Cardiac muscle cell (in vitro differentiated cells and primary cell): Measurements from ENCODE around the gene LBHD1. TPM values are rescaled to one million over a fixed set of nuclear protein-coding genes. Genes with fewer than 3 reads are reported as not detected.
A peak's percentile ranks its signal among the peaks of the same experiment; 100 is the strongest.

Experiments used
- DNase-seq, 2 donors: peaks; one replicate each; pipeline versions ENCODE4 v3.0.0 to v3.0.0-alpha.2; 2010 to 2017; ENCODE audit warnings: low read depth in 1 of 2, low spot score in 1 of 2
- H3K27ac ChIP-seq: fragments of 200-600 bp; sonication (generic); 2 replicates; pipeline ENCODE4 v1.5.1; 2016
- H3K27me3 ChIP-seq: fragments of 200-600 bp; sonication (generic); 2 replicates; pipeline ENCODE4 v1.6.0; 2016; ENCODE audit warnings: control low read depth
- H3K36me3 ChIP-seq: fragments of 200-600 bp; sonication (generic); 2 replicates; pipeline ENCODE4 v1.5.1; 2016; ENCODE audit warnings: control low read depth
- H3K4me1 ChIP-seq: fragments of 200-600 bp; sonication (generic); 2 replicates; pipeline ENCODE4 v1.8.1; 2017; ENCODE audit warnings: low read depth, mild to moderate bottlenecking, mixed run types
- H3K4me3 ChIP-seq: fragments of 200-600 bp; sonication (generic); 2 replicates; pipeline ENCODE4 v1.5.1; 2016; ENCODE audit warnings: mild to moderate bottlenecking
- H3K9me3 ChIP-seq: fragments of 200-600 bp; sonication (generic); 2 replicates; pipeline ENCODE4 v1.5.1; 2017; ENCODE audit warnings: low read depth, mild to moderate bottlenecking, control low read depth
- polyA plus RNA-seq: library from polyadenylated mRNA; unstranded; fragments of >200 nt; fragmentation: Nextera tagmentation; extraction: Ambion mirVana; gene quantifications from 2 replicates; pipeline ENCODE4 v1.2.1, GENCODE V29; 2016
- total RNA-seq: library from RNA; depleted of rRNA; stranded (reverse); fragments of >200 nt; gene quantifications from 2 replicates; pipeline ENCODE4 v1.2.3, GENCODE V29; 2016
- TF ChIP-seq, protein P1 (sequence below): IDR thresholded peaks from 2 replicates; pipeline ENCODE4 v1.5.1; 2012; ENCODE audit warnings: low read depth, mild to moderate bottlenecking, low read length

The LBHD1 gene
- total and polyA plus RNA-seq, 2 experiments from 2014 or later, result 10.1 to 11.6 TPM

DNA sequence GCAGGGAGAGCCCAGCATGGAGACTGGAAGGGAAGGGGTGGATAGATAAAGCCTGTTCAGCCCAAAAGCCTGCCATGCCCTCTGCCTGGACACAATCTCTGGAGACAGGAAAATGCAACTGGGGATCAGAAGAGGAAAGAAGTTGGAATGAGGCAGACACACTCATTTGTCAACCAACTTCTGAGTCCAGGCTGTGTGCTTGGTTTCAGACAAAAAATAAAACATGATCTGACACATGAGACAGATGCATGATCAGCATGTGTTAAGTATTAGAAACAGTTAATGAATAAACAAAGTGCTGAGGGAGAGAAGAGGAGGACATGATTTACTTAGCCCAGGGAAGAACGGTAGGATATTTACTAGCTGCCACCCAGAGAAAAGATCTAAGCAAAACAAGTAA, 16.4 kb upstream of the LBHD1 start:
- Histone ChIP-seq H3K4me3 (no peak overlapping the region), H3K4me1 (peaks cover 22% of the 10 kb centered on the region), H3K27ac (peak overlapping the region; percentile 85), H3K27me3 (no peaks in the 10 kb centered on the region), H3K9me3 (no peaks in the 10 kb centered on the region), H3K36me3 (peaks cover 16% of the 10 kb centered on the region)
- DNase-seq, result no peak
- TF ChIP-seq, protein P1, sequence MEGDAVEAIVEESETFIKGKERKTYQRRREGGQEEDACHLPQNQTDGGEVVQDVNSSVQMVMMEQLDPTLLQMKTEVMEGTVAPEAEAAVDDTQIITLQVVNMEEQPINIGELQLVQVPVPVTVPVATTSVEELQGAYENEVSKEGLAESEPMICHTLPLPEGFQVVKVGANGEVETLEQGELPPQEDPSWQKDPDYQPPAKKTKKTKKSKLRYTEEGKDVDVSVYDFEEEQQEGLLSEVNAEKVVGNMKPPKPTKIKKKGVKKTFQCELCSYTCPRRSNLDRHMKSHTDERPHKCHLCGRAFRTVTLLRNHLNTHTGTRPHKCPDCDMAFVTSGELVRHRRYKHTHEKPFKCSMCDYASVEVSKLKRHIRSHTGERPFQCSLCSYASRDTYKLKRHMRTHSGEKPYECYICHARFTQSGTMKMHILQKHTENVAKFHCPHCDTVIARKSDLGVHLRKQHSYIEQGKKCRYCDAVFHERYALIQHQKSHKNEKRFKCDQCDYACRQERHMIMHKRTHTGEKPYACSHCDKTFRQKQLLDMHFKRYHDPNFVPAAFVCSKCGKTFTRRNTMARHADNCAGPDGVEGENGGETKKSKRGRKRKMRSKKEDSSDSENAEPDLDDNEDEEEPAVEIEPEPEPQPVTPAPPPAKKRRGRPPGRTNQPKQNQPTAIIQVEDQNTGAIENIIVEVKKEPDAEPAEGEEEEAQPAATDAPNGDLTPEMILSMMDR, result no peak

DNA sequence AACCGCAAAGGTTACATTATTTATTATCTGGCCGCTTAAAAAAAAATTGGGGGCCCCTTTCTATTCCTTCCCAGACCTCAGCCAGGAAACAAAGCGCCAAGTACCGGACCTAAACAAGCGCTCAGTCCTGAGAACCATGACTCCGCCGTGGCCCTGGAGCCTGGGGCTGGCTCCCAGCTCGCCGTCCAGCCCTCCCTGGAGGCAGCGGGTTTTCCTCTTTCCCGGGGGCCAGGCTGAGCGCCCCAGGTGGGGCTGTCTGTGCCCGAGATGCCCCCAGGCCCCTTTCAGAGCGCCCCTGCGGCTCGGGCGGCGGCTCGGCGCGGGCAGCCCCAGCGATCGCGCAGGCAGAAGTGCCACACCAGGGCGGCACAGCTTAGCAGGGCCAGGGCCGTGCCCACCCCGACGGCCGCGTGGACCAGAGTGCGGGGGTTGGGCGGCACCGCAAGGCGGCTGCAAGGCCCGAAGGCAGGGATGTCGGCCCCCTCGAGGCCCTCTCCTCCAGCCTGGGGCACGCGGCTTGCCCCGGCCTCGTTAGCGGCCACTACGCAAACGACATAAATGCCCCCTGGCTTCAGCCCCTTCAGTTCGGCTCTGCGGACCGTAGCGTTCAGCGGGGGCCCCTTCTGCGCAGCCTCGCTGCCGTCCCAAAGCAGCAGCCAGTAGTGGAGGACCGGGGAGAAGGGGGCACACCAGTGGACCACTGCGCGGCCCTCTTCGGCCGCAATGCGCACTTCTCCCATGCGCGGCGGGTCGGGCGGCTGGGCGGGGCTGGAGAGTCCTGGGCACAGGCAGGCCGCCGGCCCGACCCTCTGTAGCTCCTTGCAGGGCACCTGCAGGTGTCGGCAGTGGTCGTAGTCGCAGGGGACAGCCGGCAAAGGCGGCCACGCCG, 15.7 kb upstream of the LBHD1 start:
- Histone ChIP-seq H3K4me3 (no peak overlapping the region), H3K27me3 (no peaks in the 10 kb centered on the region), H3K9me3 (no peaks in the 10 kb centered on the region), H3K27ac (peak overlapping the region; percentile 85), H3K36me3 (peaks cover 8% of the 10 kb centered on the region), H3K4me1 (peaks cover 22% of the 10 kb centered on the region)
- TF ChIP-seq, protein P1, result no peak
- no peak for DNase-seq

DNA sequence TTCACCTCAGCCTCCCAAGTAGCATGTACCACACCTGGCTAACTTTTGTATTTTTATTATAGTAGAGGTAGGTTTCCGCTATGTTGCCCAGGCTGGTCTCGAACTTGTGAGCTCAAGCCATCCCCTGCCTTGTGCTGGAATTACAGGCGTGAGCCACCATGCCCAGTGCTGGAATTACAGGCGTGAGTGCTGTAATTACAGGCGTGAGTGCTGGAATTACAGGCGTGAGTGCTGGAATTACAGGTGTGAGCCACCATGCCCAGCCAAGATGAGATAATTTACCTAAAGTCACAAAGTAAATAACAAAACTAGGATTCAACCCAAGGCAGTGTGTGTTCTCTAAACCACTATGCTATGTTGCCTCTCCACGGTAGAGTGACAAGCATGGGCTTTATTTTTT, 10.5 kb upstream of the LBHD1 start:
- TF ChIP-seq, protein P1, result no peak
- H3K27me3 ChIP-seq, result no peaks in the 10 kb centered on the region
- no peak for DNase-seq
- peaks cover 12% of the 10 kb centered on the region for H3K4me1 ChIP-seq
- peaks cover 5% of the 10 kb centered on the region for H3K36me3 ChIP-seq
- no peaks in the 10 kb centered on the region for H3K9me3 ChIP-seq
- no peak overlapping the region for H3K27ac ChIP-seq
- no peak overlapping the region for H3K4me3 ChIP-seq

DNA sequence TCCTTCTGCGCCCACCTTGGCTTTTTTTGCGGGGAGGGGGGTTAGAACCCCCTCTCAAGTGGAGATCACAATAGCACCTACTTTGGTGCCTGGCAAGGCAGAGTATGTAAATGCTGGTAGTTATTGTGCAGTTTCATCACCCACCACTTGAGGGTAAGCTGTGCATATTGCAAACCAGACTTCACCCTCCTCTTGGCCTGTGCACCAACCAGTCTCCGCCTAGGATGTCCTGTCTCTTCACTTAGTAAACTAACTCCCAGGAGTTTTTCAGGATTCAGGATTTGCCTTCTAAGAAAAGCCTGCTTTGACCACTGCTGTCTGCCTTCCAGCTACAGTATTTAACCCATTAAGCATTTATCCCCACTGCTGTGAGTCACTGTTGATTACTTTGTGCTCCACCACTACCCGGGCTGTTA, 8.8 kb upstream of the LBHD1 start:
- no peaks in the 10 kb centered on the region for H3K9me3 ChIP-seq
- H3K27ac ChIP-seq, result peak overlapping the region; percentile 82
- DNase-seq, result peak; percentile 71 to 90
- H3K36me3 ChIP-seq, result peaks cover 14% of the 10 kb centered on the region
- H3K4me1 ChIP-seq, result peaks cover 20% of the 10 kb centered on the region
- no peak overlapping the region for H3K4me3 ChIP-seq
- TF ChIP-seq, protein P1, result peak; percentile 68
- H3K27me3 ChIP-seq, result no peaks in the 10 kb centered on the region

DNA sequence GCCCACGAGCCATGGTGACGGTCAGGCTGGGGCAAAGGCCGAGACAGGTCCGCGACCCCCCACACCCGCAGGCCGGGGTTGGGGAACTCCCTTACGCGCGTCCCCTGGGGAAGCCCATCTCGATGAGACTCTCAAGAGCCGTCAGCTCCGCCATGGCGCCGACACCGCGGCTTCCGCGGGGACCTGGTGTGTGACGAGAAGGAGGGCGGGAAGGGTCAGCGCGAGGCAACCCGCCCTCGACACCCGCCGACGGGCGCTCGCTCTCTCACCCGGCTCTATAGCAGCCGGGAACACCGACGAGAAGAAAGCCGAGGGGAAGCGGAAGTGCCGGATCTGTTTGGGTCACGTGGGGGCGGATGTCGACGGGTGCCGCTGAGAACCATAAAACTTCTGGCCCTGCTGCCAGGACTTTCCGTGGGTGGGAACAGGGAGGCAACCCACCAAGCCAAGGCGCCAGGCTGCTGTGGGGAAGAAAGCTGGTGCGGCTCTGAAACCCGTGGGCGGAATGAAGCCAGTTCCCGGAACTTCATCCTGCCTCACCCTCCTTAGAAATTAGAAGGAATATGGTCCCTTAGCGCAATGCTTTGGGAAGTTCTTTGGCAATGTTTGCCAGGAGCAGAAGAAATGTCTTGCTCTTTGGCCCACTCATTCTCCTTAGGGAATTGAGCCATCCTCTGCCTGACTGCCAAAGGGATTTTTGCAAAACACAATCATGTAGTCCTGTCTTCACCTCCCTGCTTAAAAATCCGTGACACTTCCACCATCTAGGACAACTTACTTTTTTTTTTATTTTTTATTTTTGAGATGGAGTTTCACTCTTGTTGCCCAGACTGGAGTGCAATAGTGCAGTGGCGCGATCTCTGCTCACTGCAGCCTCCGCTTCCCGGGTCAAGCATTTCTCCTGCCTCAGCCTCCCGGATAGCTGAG, 7.0 kb upstream of the LBHD1 start, which contains the start of gene UBXN1:
Gene UBXN1 (minus strand): TSS at position 304 of the 927 bp plus-strand sequence. CDS start 150 bp downstream, at position 154.
- Histone ChIP-seq H3K36me3 (peaks cover 16% of the 10 kb centered on the region), H3K9me3 (no peaks in the 10 kb centered on the region), H3K27ac (peak within 1 kb of the TSS; percentile 80), H3K4me1 (peaks cover 20% of the 10 kb centered on the region), H3K4me3 (peak within 1 kb of the TSS; percentile 93), H3K27me3 (no peaks in the 10 kb centered on the region)
- TF ChIP-seq, protein P1, result no peak
- DNase-seq, result peak; percentile 89 to 96
